Natural killer cell (primary cell): ENCODE results near the gene PPDPF. TPM values are rescaled to one million over a fixed set of nuclear protein-coding genes. Genes with fewer than 3 reads are reported as not detected.

Experiments used
- ATAC-seq, 3 donors: fragments of 150-1000 bp in 2 of 3; fragments of 200-7000 bp in 1 of 3; cut with Tn5 transposase; 1 replicate in 1 of 3; 2 replicates in 2 of 3; pipeline ENCODE4 v1.10.0; 2021; ENCODE audit warnings: mild to moderate bottlenecking in 2 of 3, moderate library complexity in 2 of 3
- DNase-seq, 2 donors: peaks; one replicate each; pipeline versions ENCODE4 v3.0.0 to v3.0.0-alpha.2; 2013 to 2021; ENCODE audit warnings: mixed read lengths in 1 of 2
- H3K27ac ChIP-seq: one replicate; pipeline ENCODE4 v1.5.1; 2013; ENCODE audit warnings: mild to moderate bottlenecking, low read length
- H3K27me3 ChIP-seq: one replicate; pipeline ENCODE4 v1.6.1; 2013; ENCODE audit warnings: low read length; ENCODE audit not compliant: control insufficient read depth, insufficient read depth
- H3K36me3 ChIP-seq: one replicate; pipeline ENCODE4 v1.6.1; 2013; ENCODE audit warnings: low read length; ENCODE audit not compliant: control insufficient read depth, insufficient read depth
- H3K4me1 ChIP-seq: one replicate; pipeline ENCODE4 v1.6.1; 2013; ENCODE audit warnings: low read length; ENCODE audit not compliant: control insufficient read depth, insufficient read depth
- H3K4me3 ChIP-seq: one replicate; pipeline ENCODE4 v1.5.1; 2013; ENCODE audit warnings: low read length
- H3K9me3 ChIP-seq: one replicate; pipeline ENCODE4 v1.6.1; 2013; ENCODE audit warnings: low read length; ENCODE audit not compliant: control insufficient read depth, insufficient read depth
- H3K27ac Mint-ChIP-seq, 2 donors: one replicate each; pipeline ENCODE4 v1.8.0; 2022; ENCODE audit warnings: mild to moderate bottlenecking in 2 of 2, mixed read lengths in 2 of 2, moderate library complexity in 1 of 2
- H3K27me3 Mint-ChIP-seq, 2 donors: one replicate each; pipeline ENCODE4 v1.8.0; 2022; ENCODE audit warnings: low read depth in 2 of 2, mixed read lengths in 2 of 2
- H3K36me3 Mint-ChIP-seq: one replicate; pipeline ENCODE4 v1.8.0; 2022; ENCODE audit warnings: mixed read lengths
- H3K4me1 Mint-ChIP-seq, 2 donors: one replicate each; pipeline ENCODE4 v1.8.0; 2022; ENCODE audit warnings: mixed read lengths in 2 of 2
- H3K4me3 Mint-ChIP-seq: one replicate; pipeline ENCODE4 v1.8.0; 2022; ENCODE audit warnings: mild to moderate bottlenecking, moderate library complexity, mixed read lengths
- H3K9me3 Mint-ChIP-seq, 2 donors: one replicate each; pipeline ENCODE4 v1.8.0; 2022; ENCODE audit warnings: mixed read lengths in 2 of 2
- WGBS: methylation state at CpG from one replicate; pipeline ENCODE4 v1.1.7; 2013; ENCODE audit warnings: missing lambda C conversion rate; ENCODE audit not compliant: insufficient coverage; 5-methylcytosine and 5-hydroxymethylcytosine counted together
- intact Hi-C: fragments of 100-400 bp; cut with micrococcal nuclease; formaldehyde crosslinking; loops from one replicate; pipeline ENCODE4 v1.14.2; 2022
- total RNA-seq, 4 donors: library from RNA; stranded (reverse); fragments of 120-200 nt in 1 of 4; gene quantifications; one replicate each; pipeline versions ENCODE4 v1.2.3 to v1.2.4, GENCODE V29; 2013 to 2022
- TF ChIP-seq, protein P1 (sequence below): fragments of 200-600 bp; IDR thresholded peaks from one replicate; pipeline ENCODE4 v1.8.0; 2022; ENCODE audit warnings: antibody characterized with exemption

Gene PPDPF
- total RNA-seq, 3 donors from 2014 or later (not counting 1 experiment from before 2014, with no cell fraction given) = 95.5 to 197 (median 159) TPM

- intact Hi-C loops = no loop called here
- no peak for ATAC-seq
These were observed 26.5 kb upstream of the PPDPF start for GRCh38 chr20:63494084-63494419.

GRCh38 chr20:63494420-63495166 is 26.0 kb upstream of the PPDPF start:
- Histone ChIP-seq H3K4me3 (no peak overlapping the region), H3K9me3 (no peaks in the 10 kb centered on the region), H3K27ac (no peak overlapping the region), H3K36me3 (no peaks in the 10 kb centered on the region), H3K27me3 (peaks cover 27% of the 10 kb centered on the region), H3K4me1 (peaks cover 23% of the 10 kb centered on the region)
- peaks cover 0 to 8% of the 10 kb centered on the region in 2 donors for H3K9me3 Mint-ChIP-seq
- no peaks in the 10 kb centered on the region for H3K4me1 Mint-ChIP-seq
- intact Hi-C loops = loop anchor here (5.0 kb wide), 1 partner anchor 478 kb away; no protein-coding TSS in a partner anchor
- H3K36me3 Mint-ChIP-seq = no peaks in the 10 kb centered on the region
- TF ChIP-seq, protein P1, sequence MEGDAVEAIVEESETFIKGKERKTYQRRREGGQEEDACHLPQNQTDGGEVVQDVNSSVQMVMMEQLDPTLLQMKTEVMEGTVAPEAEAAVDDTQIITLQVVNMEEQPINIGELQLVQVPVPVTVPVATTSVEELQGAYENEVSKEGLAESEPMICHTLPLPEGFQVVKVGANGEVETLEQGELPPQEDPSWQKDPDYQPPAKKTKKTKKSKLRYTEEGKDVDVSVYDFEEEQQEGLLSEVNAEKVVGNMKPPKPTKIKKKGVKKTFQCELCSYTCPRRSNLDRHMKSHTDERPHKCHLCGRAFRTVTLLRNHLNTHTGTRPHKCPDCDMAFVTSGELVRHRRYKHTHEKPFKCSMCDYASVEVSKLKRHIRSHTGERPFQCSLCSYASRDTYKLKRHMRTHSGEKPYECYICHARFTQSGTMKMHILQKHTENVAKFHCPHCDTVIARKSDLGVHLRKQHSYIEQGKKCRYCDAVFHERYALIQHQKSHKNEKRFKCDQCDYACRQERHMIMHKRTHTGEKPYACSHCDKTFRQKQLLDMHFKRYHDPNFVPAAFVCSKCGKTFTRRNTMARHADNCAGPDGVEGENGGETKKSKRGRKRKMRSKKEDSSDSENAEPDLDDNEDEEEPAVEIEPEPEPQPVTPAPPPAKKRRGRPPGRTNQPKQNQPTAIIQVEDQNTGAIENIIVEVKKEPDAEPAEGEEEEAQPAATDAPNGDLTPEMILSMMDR = no peak
- no peak overlapping the region for H3K4me3 Mint-ChIP-seq
- ATAC-seq (no peak), DNase-seq (no peak)
- H3K27ac Mint-ChIP-seq = no peak overlapping the region
- WGBS = 89% methylated on average over 51 of the region's 51 CpGs
- H3K27me3 Mint-ChIP-seq = peaks cover 0 to 8% of the 10 kb centered on the region in 2 donors

More at GRCh38 chr20:63494084-63494419, 26.5 kb upstream of the PPDPF start:
- TF ChIP-seq, protein P1 = no peak
- Histone ChIP-seq H3K4me1 (peaks cover 19% of the 10 kb centered on the region), H3K27me3 (peaks cover 23% of the 10 kb centered on the region), H3K36me3 (no peaks in the 10 kb centered on the region), H3K9me3 (no peaks in the 10 kb centered on the region), H3K4me3 (no peak overlapping the region), H3K27ac (no peak overlapping the region)
- H3K27me3 Mint-ChIP-seq = peaks cover 0 to 8% of the 10 kb centered on the region in 2 donors
- H3K27ac Mint-ChIP-seq = no peak overlapping the region
- WGBS = 95% methylated on average over 7 of the region's 7 CpGs
- no peak overlapping the region for H3K4me3 Mint-ChIP-seq
- no peaks in the 10 kb centered on the region for H3K36me3 Mint-ChIP-seq
- DNase-seq = no peak
- peaks cover 0 to 8% of the 10 kb centered on the region in 2 donors for H3K9me3 Mint-ChIP-seq
- H3K4me1 Mint-ChIP-seq = no peaks in the 10 kb centered on the region

GRCh38 chr20:63495167-63495720 is 25.3 kb upstream of the PPDPF start:
- Mint-ChIP-seq H3K36me3 (no peaks in the 10 kb centered on the region), H3K27me3 (peaks cover 0 to 7% of the 10 kb centered on the region in 2 donors), H3K4me3 (no peak overlapping the region), H3K27ac (no peak overlapping the region), H3K4me1 (no peaks in the 10 kb centered on the region), H3K9me3 (peaks cover 0 to 8% of the 10 kb centered on the region in 2 donors)
- no peak overlapping the region for H3K4me3 ChIP-seq
- intact Hi-C loops = loop anchor here (5.0 kb wide), 1 partner anchor 477 kb away; no protein-coding TSS in a partner anchor
- no peak for DNase-seq
- WGBS = 83% methylated on average over 8 of the region's 8 CpGs
- no peaks in the 10 kb centered on the region for H3K9me3 ChIP-seq
- peaks cover 33% of the 10 kb centered on the region for H3K27me3 ChIP-seq
- no peak overlapping the region for H3K27ac ChIP-seq
- H3K4me1 ChIP-seq = peaks cover 25% of the 10 kb centered on the region
- no peaks in the 10 kb centered on the region for H3K36me3 ChIP-seq
- no peak for ATAC-seq
- TF ChIP-seq, protein P1 = no peak
